ENCODE results near the gene JPH4. TPM values are rescaled to one million over a fixed set of nuclear protein-coding genes. Genes with fewer than 3 reads are reported as not detected.

The JPH4 gene
- total and polyA plus RNA-seq, 2 experiments from 2014 or later: 2.7 TPM

DNA sequence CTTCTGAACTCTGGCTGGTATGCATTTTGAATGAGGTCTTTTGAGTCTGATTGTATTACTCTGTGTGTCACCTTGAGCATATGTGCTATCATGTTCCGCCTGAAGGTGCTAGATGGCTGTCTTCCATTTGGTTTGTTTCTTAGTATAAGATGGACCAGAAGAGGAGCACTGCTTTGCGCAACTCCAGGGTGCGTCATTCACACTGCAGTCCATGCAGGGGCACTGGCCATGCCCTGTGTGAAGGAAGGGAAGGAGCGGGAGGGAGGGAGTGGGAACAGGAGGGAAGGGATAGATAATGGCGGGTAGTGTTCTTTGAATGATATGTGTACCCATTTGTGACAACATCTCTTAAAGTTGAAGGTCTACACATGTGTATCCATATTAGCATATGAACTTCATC, 35.2 kb downstream of the JPH4 start:
- no peaks in the 10 kb centered on the region for H3K9me2 ChIP-seq (replicated peaks; ENCODE audit: insufficient read depth)
- H3K79me2 ChIP-seq: no peaks in the 10 kb centered on the region
- H3K27me3 ChIP-seq: no peaks in the 10 kb centered on the region
- DNase-seq (ENCODE audit: low spot score): no peak
- no peak overlapping the region for H3K4me3 ChIP-seq
- H2AFZ ChIP-seq: no peak overlapping the region
- TF ChIP-seq, protein P1, sequence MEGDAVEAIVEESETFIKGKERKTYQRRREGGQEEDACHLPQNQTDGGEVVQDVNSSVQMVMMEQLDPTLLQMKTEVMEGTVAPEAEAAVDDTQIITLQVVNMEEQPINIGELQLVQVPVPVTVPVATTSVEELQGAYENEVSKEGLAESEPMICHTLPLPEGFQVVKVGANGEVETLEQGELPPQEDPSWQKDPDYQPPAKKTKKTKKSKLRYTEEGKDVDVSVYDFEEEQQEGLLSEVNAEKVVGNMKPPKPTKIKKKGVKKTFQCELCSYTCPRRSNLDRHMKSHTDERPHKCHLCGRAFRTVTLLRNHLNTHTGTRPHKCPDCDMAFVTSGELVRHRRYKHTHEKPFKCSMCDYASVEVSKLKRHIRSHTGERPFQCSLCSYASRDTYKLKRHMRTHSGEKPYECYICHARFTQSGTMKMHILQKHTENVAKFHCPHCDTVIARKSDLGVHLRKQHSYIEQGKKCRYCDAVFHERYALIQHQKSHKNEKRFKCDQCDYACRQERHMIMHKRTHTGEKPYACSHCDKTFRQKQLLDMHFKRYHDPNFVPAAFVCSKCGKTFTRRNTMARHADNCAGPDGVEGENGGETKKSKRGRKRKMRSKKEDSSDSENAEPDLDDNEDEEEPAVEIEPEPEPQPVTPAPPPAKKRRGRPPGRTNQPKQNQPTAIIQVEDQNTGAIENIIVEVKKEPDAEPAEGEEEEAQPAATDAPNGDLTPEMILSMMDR (IDR thresholded peaks at IDR 0.05; ENCODE audit: poor library complexity): no peak
- TF ChIP-seq EZH2 (IDR thresholded peaks at IDR 0.05; ENCODE audit: borderline replicate concordance) (no peak), EZH2phosphoT487 (IDR thresholded peaks at IDR 0.05; ENCODE audit: low read depth, severe bottlenecking, unreplicated experiment) (no peak)
- no peaks in the 10 kb centered on the region for H3K36me3 ChIP-seq (replicated peaks; ENCODE audit: insufficient read depth, low read depth)
- H3K9me3 ChIP-seq (ENCODE audit: low read depth): no peaks in the 10 kb centered on the region
- H4K20me1 ChIP-seq (ENCODE audit: insufficient read depth, poor library complexity, severe bottlenecking): no peaks in the 10 kb centered on the region
- 96% methylated on average over 5 of the region's 5 CpGs for WGBS (ENCODE audit: low lambda C conversion rate, missing lambda C conversion rate)
- H3K27ac ChIP-seq: no peak overlapping the region
- no peaks in the 10 kb centered on the region for H3K4me1 ChIP-seq (ENCODE audit: insufficient read depth)
- H3K4me2 ChIP-seq: no peak overlapping the region

DNA sequence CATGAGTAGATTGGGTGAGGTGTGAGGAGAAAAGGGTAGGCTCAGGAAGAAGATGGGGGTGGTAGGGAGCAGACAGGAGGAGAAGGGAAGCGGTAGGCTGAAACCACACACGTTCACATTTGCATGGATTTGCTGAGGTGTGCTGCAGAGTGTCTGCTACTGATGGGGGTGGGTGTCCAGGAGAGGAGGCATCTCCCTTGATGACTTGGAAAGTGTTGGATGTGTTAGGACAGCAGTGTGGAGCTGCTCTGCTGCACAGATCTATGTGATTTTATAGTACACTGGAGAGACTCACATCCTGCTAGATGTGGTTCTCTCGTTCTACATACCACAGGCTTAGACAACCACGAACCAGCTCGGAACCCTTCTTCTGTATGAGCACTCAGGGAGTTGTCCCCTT, 36.3 kb downstream of the JPH4 start:
- 87% methylated on average over 5 of the region's 5 CpGs for WGBS (ENCODE audit: low lambda C conversion rate, missing lambda C conversion rate)
- no peaks in the 10 kb centered on the region for H3K9me2 ChIP-seq (replicated peaks; ENCODE audit: insufficient read depth)
- no peaks in the 10 kb centered on the region for H3K9me3 ChIP-seq (ENCODE audit: low read depth)
- no peaks in the 10 kb centered on the region for H3K4me1 ChIP-seq (ENCODE audit: insufficient read depth)
- H3K4me2 ChIP-seq: no peak overlapping the region
- no peaks in the 10 kb centered on the region for H3K79me2 ChIP-seq
- H3K27me3 ChIP-seq: no peaks in the 10 kb centered on the region
- no peak overlapping the region for H3K4me3 ChIP-seq
- no peak for DNase-seq (ENCODE audit: low spot score)
- H3K36me3 ChIP-seq (replicated peaks; ENCODE audit: insufficient read depth, low read depth): no peaks in the 10 kb centered on the region
- TF ChIP-seq EZH2 (IDR thresholded peaks at IDR 0.05; ENCODE audit: borderline replicate concordance): no peak
- TF ChIP-seq, protein P1 (IDR thresholded peaks at IDR 0.05; ENCODE audit: poor library complexity): no peak
- no peaks in the 10 kb centered on the region for H4K20me1 ChIP-seq (ENCODE audit: insufficient read depth, poor library complexity, severe bottlenecking)
- H3K27ac ChIP-seq: no peak overlapping the region
- no peak overlapping the region for H2AFZ ChIP-seq

DNA sequence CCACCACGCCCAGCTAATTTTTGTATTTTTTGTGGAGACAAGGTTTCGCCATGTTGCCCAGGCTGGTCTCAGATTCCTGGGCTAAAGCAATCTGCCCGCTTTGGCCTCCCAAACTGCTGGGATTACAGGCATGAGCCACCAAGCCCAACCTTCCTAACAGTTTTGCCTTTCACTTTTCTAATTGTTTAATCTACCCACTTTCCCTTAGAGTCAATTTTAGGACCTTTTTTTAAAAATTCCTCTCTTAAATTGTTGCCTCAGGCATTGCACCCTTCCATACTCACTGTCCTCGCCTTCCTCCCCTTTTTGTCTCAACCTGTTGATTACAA, 38.5 kb downstream of the JPH4 start:
- Histone ChIP-seq H3K9me3 (ENCODE audit: low read depth) (no peaks in the 10 kb centered on the region), H3K4me2 (no peak overlapping the region), H3K27ac (no peak overlapping the region), H3K79me2 (no peaks in the 10 kb centered on the region), H3K27me3 (no peaks in the 10 kb centered on the region), H3K4me1 (ENCODE audit: insufficient read depth) (no peaks in the 10 kb centered on the region), H3K9me2 (replicated peaks; ENCODE audit: insufficient read depth) (no peaks in the 10 kb centered on the region), H4K20me1 (ENCODE audit: insufficient read depth, poor library complexity, severe bottlenecking) (no peaks in the 10 kb centered on the region), H3K4me3 (no peak overlapping the region), H3K36me3 (replicated peaks; ENCODE audit: insufficient read depth, low read depth) (no peaks in the 10 kb centered on the region), H2AFZ (no peak overlapping the region)
- 90% methylated on average over 4 of the region's 4 CpGs for WGBS (ENCODE audit: low lambda C conversion rate, missing lambda C conversion rate)
- no peak for DNase-seq (ENCODE audit: low spot score)
- TF ChIP-seq EZH2phosphoT487 (IDR thresholded peaks at IDR 0.05; ENCODE audit: low read depth, severe bottlenecking, unreplicated experiment): no peak
- no peak for TF ChIP-seq EZH2 (IDR thresholded peaks at IDR 0.05; ENCODE audit: borderline replicate concordance)
- TF ChIP-seq, protein P1 (IDR thresholded peaks at IDR 0.05; ENCODE audit: poor library complexity): no peak
